ENCODE results near the gene NRG4.
"Not testable (repeated sequence)": the region's sequence is repeated elsewhere in the genome, so short reads cannot be mapped to it uniquely, and the experiment has no call there.

The NRG4 gene

DNA sequence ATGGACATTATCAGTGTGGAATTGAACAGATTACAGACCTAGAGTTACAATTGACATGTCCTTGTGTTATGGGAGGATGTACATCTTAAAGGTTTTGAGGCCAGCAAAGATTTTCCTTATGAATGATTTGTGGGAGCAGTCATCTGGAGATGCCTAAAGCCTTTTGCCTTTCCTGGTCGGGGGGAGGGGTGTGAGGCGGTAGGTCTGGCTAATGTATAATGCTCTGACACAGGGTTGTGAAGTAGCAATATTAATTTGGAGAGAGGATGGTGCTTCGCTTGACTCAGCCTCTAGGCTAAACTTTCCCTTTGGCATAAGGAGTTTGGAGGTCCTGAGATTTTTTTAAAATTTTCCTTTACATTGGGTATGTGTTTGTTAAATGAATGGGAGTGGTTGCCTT, 85.3 kb downstream of the NRG4 start:
- DNase-seq (ENCODE audit: low spot score): no peak

DNA sequence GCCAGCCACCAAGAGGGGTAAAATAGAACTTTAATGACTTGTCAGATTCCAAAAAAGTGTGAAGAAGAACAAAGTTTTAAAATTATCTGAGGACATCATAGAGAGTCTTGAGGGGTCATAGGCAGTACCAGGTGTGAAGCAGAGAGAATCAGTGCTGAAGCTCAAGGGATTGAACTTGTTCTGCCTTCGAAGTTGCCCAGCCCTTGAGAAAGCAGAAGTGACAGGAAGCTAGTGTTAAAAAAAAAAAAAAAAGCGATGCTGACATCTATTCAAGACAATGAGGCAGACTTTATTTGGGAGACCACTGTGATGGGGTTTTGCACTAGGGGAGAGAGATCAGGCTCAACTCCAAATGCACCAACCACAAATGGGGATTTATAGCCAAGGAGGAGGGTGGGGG, 86.8 kb downstream of the NRG4 start:
- DNase-seq (ENCODE audit: low spot score): no peak

DNA sequence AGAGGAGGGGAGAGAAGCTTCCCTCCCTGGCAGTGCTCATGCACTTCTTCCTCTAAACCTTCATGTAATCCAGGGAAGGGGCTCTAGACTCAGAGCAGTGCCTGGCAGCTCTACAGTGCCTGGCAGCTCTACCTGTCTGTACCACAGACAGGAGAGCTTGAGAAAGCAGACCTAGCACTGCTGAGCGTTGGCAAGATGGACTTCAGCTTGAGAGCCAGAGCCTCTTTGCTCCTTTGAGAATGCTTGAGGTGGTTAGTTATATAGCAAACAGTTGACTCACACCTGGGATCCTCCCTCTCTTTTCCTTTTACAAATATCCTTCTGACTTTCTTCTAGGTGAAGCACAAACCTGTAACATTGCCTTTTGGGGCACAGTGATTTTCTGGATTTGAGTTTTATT, 87.6 kb downstream of the NRG4 start:
- no peak for DNase-seq (ENCODE audit: low spot score)

DNA sequence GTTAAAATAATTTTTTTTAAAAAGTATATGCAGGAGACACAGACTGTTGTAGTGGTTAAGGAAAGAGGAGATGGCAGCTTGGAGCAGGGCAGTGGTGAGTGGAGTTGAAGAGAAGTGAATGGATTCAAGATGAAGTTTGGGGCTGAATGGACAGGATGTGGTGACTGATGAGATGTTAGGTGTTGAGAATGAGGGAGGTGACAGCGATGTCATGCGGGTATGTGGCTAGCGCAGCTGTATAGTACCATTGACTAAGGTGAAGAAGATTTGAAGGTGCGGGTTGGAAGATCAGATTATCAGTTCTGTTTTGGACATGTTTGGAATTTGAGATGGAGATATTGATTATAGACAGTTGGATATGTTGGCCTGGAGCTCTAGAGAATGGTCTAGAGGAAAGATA, 88.5 kb downstream of the NRG4 start:
- no peak for DNase-seq (ENCODE audit: low spot score)

DNA sequence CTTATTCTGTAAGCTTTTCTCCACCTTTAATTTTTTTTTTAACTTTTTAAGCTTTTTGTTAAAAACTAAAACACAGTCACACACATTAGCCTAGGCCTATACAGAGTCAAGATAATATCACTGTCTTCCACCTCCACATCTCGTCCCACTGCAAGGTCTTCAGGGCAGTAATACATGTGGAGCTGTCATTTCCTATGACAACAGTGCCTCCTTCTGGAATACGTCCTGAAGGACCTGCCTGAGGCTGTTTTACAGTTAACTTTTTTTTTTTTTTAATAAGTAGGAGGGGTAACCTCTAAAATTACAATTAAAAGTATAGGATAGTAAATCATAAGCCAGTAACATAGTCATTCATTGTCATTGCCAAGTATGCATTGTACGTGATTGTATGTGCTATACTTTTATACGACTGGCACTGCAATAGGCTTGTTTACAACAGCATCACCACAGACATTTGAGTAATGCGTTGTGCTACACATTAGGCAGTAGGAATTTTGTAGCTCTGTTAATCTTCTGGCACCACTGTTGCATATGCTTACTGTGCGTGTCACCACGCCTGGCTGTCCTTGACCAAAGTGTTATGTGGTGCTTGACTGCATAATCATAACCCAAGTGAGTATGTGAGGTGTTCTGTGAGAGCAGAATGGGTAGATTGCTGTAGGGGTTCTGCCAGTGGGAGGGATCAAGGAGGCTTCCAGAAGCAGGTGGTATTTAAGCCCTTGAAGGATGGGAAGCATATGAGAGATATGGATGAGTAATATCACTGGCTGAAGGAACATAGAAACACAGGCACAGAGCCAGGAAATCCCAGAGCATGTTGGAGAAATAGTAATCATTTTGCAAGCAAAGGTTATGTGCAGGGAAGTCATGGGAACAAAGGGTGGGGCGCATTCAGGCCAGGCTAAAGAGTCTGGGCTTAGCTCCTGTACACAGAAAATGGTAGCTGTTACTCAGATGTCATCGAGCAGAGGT, 90.2 kb downstream of the NRG4 start:
- DNase-seq (ENCODE audit: low spot score): peak; percentile 25

DNA sequence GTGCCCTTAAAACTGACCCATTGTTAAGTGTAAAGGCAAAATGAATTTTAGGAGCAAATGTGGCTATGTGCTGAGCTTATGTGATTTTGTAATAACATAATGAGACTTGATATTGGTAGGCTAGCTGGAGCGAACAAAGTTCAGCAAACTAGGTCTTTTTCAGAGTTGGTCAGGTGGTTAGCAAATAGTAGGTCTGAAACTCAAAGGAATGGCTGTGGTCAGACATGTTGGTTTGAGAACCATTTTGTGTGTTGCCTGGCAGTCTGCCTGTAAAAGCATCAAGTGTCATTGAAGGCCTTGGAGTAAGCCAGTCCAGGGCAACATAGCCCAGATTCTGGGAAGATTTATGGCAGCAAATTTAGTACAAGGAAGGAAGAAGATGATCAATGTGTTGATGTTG, 92.1 kb downstream of the NRG4 start:
- DNase-seq (ENCODE audit: low spot score): no peak

DNA sequence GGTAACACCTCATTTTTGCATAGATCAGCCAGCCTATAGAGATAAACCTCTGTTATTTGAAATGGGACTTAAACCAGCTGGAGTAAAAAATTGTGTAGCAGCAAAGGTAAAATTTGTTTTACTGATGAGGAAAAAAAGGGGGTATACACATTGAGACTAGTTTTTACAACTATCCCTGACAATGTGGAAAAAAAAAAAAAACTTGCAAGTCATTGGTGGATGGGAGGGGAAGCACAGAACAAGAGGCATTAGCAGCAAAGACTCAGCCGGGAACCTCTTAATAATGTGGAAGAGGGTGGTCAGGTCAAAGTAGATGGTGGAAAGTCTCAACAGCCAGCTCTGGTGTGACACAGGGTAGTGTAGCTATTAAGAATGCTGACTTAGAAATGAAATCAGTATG, 94.1 kb downstream of the NRG4 start:
- DNase-seq (ENCODE audit: low spot score): no peak

DNA sequence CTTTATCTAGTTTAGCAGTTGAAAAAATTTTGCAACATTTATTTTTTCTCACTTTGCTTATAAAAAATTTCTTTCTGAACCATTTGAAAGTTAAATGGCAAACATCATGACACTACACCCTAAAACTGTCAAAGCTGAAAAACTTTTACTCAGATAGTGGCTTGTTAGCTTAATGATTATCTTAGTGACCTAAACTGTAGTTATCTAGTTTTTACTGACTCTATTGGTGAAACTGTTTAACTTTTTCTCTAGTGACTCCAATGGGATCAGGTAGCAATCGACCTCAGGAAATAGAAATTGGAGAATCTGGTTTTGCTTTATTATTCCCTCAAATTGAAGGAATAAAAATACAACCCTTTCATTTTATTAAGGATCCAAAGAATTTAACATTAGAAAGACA, 95.2 kb downstream of the NRG4 start:
- no peak for DNase-seq (ENCODE audit: low spot score)

DNA sequence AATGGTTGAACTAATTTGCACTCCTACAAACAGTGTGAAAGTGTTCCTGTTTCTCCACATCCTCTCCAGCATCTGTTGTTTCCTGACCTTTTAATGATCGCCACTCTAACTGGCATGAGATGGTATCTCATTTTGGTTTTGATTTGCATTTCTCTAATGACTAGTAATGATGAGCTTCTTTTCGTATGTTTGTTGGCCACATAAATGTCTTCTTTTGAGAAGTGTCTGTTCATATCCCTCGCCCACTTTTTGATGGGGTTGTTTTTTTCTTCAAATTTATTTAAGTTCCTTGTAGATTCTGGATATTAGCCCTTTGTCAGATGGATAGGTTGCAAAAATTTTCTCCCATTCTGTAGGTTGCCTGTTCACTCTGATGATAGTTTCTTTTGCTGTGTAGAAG, 101.9 kb downstream of the NRG4 start:
- not testable (repeated sequence) for DNase-seq (ENCODE audit: low spot score)

DNA sequence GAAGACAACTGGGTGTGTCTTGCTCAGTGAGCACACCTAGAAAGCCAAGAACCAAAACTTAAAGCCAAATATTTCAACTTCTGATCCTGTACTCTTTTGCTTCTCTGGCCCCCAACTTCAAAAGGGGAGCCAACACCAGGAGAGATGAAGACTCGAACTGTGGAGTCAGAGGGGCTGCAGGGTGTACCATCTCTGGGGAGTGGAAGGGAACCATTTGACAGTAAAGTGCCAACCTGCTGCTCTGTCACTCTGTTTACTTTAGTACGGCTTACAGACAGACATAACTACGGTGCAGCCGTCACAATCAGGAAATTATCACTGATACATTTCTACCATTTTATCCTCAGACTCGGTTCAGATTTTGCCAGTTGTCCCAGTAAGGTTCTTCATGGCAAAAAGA, 107.0 kb downstream of the NRG4 start:
- no peak for DNase-seq (ENCODE audit: low spot score)

DNA sequence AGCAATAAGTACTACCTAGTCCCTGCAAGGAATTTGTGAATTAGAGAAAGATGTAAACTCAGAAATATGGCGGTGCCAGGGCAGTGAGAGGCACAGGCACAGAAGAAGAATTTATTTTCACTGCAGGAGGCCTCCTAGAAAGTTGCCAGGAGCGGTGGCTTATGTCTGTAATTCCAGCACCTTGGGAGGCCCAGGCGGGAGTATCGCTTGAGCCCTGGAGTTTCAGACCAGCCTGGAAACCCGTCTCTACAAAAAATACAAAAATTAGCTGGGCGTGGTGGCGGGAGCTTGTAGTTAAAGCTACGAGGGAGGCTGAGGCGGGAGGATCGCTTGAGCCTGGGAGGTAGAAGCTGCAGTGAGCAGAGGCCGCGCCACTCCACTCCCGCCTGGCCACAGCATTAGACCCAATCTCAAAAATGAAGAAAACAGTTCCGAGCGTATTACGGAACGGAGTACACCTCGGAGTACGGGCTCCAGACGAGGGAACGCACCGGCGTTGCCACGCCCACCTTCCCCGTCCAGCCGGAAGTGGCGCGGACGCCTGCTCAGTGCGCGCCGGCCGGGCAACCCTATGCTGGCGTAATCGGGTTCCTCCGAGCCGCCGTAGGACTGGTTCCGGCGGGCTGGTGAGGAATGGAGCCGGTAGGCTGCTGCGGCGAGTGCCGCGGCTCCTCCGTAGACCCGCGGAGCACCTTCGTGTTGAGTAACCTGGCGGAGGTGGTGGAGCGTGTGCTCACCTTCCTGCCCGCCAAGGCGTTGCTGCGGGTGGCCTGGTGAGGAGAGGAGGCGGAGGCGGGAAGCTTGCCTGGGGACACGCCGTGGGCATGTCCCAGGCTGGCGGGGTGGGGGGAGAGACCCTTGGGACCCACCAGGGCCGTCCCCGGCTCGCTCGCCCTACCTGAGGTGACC, 108.6 kb downstream of the NRG4 start, which contains the start of gene FBXO22:
FBXO22 (plus strand) TSS at position 548 of the 909 bp plus-strand sequence; CDS start at position 634, 86 bp downstream.
- peak; percentile 89 for DNase-seq (ENCODE audit: low spot score)

DNA sequence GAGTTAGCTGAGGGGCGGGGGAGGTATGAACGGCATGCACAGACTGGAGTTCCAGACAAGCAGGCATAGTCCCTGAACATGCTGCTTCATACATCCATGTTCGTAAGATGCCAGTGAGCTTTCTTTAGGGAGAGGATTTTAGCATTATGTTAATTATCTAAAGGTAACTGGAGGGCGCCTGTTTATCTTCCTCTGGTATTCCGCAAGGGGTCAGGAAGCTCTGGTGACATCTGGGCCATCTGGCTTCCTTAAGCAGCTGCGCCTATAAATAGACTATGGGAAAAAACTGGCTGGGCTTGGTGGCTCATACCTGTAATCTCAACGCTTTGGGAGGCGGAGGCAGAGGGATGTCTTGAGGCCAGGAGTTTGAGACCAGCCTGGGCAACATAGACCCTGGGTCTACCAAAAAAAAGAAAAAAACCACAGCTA, 110.1 kb downstream of the NRG4 start:
- no peak for DNase-seq (ENCODE audit: low spot score)

DNA sequence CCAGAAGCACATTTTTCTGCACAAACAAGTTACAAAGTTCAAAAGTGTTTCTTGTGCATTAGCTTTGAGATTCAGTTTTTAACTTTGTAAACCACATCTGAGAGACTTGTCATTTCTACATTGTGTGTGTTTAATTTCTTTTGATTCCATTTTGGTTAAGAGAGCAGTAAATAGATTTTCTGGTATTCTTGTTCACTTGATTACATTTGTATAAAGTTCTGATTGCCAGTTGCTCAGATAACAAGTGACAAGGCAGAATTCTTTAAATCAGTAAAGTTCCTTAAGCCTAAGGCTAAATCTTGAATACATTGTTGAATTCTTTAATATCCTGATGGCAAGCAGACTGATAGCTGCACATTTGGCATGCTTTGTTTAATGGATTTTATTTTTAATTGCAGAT, 111.6 kb downstream of the NRG4 start:
- no peak for DNase-seq (ENCODE audit: low spot score)

DNA sequence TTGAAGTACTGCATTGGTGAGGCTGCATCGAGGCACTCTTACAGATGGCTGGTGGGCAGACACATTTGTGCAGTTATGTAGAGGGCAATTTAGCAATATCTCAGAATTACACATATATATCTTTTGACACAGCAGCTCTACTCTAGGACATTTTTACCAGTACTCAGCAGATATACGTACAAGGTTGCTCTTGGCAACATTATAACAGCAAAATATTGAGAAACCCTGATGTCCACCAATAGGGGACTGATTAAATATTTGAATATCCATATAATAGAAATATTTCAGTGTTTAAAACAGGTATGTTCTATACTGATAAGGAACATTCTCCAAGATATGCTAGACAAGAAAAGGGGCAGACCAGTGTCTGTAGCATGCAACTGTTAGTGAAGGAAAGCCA, 116.5 kb downstream of the NRG4 start:
- DNase-seq (ENCODE audit: low spot score): no peak

DNA sequence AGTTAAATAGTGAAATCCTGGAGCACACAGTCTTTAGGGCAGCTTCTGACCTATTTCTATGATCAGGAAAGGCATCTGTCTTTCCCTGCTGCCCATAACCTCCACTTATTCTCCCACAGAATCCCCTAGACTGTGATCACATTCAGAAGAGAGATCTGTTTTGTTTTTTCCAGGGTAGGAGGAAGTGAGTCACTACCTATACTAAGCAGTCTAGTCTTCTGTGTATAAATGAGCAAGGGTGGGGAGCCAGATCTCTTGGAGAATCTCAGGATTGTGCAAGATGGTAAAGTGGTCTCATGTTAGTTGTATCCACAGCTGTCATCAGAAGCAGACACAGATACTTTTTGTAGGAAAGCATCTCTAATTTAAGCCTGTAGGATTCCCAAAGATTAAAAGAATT, 120.3 kb downstream of the NRG4 start:
- DNase-seq (ENCODE audit: low spot score): no peak

Measured in CD4-positive, alpha-beta T cell treated with Interleukin-15 for 4 hours (primary cell).